HepG2 (cell line): ENCODE measurements around the gene WBP2NL. TPM values are rescaled to one million over a fixed set of nuclear protein-coding genes. Genes with fewer than 3 reads are reported as not detected.

ENCODE experiments used
- ATAC-seq: fragments of 200-7000 bp; cut with Tn5 transposase; 3 replicates; pipeline ENCODE4 v1.9.1; 2020; ENCODE audit warnings: mild to moderate bottlenecking, moderate library complexity
- BruUV-seq: library from RNA; stranded (reverse); fragments of 400-500 nt; replicated peaks from 2 replicates; lab custom pipeline; 2021; lab: Mats Ljungman, UMichigan
- CTCF ChIA-PET: fragments of 300-600 bp; formaldehyde crosslinking; extraction: SDS; loops from one replicate; lab custom pipeline; 2021; ENCODE audit warnings: low total read pairs, inconsistent platforms, low intra/inter-chr PET ratio; lab: Yijun Ruan, JAX
- POLR2A ChIA-PET: fragments of 350-600 bp; sonication (Branson Sonifier 250); formaldehyde crosslinking; loops from one replicate; lab custom pipeline; 2020; ENCODE audit warnings: antibody characterized with exemption, inconsistent platforms; lab: Yijun Ruan, JAX
- DNase-seq: peaks from one replicate; pipeline ENCODE4 v3.0.0-alpha.2; 2015; ENCODE audit warnings: low spot score
- FAIRE-seq: peaks from 3 replicates; lab custom pipeline; 2011; peaks lifted over from hg19 to GRCh38; lab: Jason Lieb, UNC
- H2AFZ ChIP-seq: one replicate; pipeline ENCODE4 v1.6.1; 2011; ENCODE audit warnings: low read length, inconsistent platforms
- H3K27ac ChIP-seq: fragments of 300-600 bp; 3 replicates; pipeline ENCODE4 v1.8.0; 2011; ENCODE audit warnings: mixed run types, mild to moderate bottlenecking, mixed read lengths, low read length, inconsistent platforms; ENCODE audit not compliant: insufficient read depth; ENCODE audit errors: extremely low read length
- H3K27me3 ChIP-seq, 2 experiments: fragments of 200-600 bp in 1 of 2; 2 replicates in 1 of 2; 3 replicates in 1 of 2; pipeline versions ENCODE4 v1.6.0 to v1.8.0; 2011; ENCODE audit warnings: low read length in 2 of 2, mild to moderate bottlenecking in 2 of 2, moderate library complexity in 2 of 2, inconsistent platforms in 1 of 2; ENCODE audit not compliant: insufficient read depth in 2 of 2, control insufficient read depth in 1 of 2
- H3K36me3 ChIP-seq, 2 experiments: fragments of 200-600 bp in 1 of 2; replicated peaks in 1 of 2; 2 replicates in 1 of 2; 3 replicates in 1 of 2; pipeline versions ENCODE4 v1.5.1 to v1.8.0; 2011; ENCODE audit warnings: low read length in 2 of 2, inconsistent platforms in 1 of 2; ENCODE audit not compliant: insufficient read depth in 2 of 2, control insufficient read depth in 1 of 2
- H3K4me1 ChIP-seq: 2 replicates; pipeline ENCODE4 v1.5.1; 2012; ENCODE audit warnings: low read length, inconsistent platforms; ENCODE audit not compliant: insufficient read depth
- H3K4me2 ChIP-seq: 2 replicates; pipeline ENCODE4 v1.6.0; 2011; ENCODE audit warnings: low read depth, low read length, inconsistent platforms
- H3K4me3 ChIP-seq, 3 experiments: fragments of 200-600 bp in 1 of 3; sonication (generic), shearing (Covaris generic) in 1 of 3; replicated peaks in 1 of 3; 2 replicates each; pipeline ENCODE4 v1.5.1; 2011 to 2016; ENCODE audit warnings: low read length in 3 of 3, inconsistent platforms in 2 of 3, low read depth in 2 of 3, mild to moderate bottlenecking in 2 of 3, control low read depth in 1 of 3, mixed read lengths in 1 of 3; ENCODE audit not compliant: insufficient read depth in 1 of 3
- H3K79me2 ChIP-seq: one replicate; pipeline ENCODE4 v1.6.1; 2011; ENCODE audit warnings: low read length, inconsistent platforms; ENCODE audit not compliant: insufficient read depth
- H3K9ac ChIP-seq: 2 replicates; pipeline ENCODE4 v1.6.0; 2011; ENCODE audit warnings: mild to moderate bottlenecking, low read depth, low read length, inconsistent platforms; ENCODE audit not compliant: insufficient read depth
- H3K9me3 ChIP-seq: 2 replicates; pipeline ENCODE4 v1.5.1; 2012; ENCODE audit warnings: mild to moderate bottlenecking, low read length
- H4K20me1 ChIP-seq: 2 replicates; pipeline ENCODE4 v1.6.0; 2011; ENCODE audit warnings: inconsistent platforms, mild to moderate bottlenecking, low read length, moderate library complexity; ENCODE audit not compliant: insufficient read depth
- HNRNPK ChIP-seq: fragments of 200-400 bp; formaldehyde crosslinking; IDR thresholded peaks from 2 replicates; pipeline ENCODE4 v1.6.1; 2018; ENCODE audit warnings: low read length, low read depth, moderate library complexity, mild to moderate bottlenecking; ENCODE audit not compliant: poor library complexity, severe bottlenecking
- HNRNPUL1 ChIP-seq: fragments of 200-400 bp; formaldehyde crosslinking; IDR thresholded peaks from 2 replicates; pipeline ENCODE4 v1.6.1; 2017; ENCODE audit warnings: low read depth, mild to moderate bottlenecking, low read length, moderate library complexity
- IRF2 ChIP-seq: IDR thresholded peaks from 2 replicates; pipeline ENCODE4 v1.6.1; 2018; ENCODE audit warnings: missing genetic modification reagents, missing compliant biosample characterization
- KAT8 ChIP-seq: IDR thresholded peaks from 2 replicates; pipeline ENCODE4 v1.6.1; 2016; ENCODE audit warnings: missing genetic modification reagents, missing compliant biosample characterization
- MYNN ChIP-seq: sonication (generic); formaldehyde crosslinking; IDR thresholded peaks from 2 replicates; pipeline ENCODE4 v1.4.0; 2020; ENCODE audit warnings: mild to moderate bottlenecking, low read depth, missing genetic modification reagents
- NFATC3 ChIP-seq: sonication (generic); formaldehyde crosslinking; IDR thresholded peaks from 2 replicates; pipeline ENCODE4 v1.5.1; 2020; ENCODE audit warnings: mild to moderate bottlenecking, missing genetic modification reagents
- PCBP1 ChIP-seq: fragments of 200-400 bp; formaldehyde crosslinking; IDR thresholded peaks from 2 replicates; pipeline ENCODE4 v1.6.1; 2017; ENCODE audit warnings: mild to moderate bottlenecking, low read depth, low read length, borderline replicate concordance
- RELA ChIP-seq: sonication (generic); formaldehyde crosslinking; IDR thresholded peaks from 2 replicates; pipeline ENCODE4 v1.4.0; 2020; ENCODE audit warnings: missing genetic modification reagents
- ZNF138 ChIP-seq: sonication (generic); formaldehyde crosslinking; IDR thresholded peaks from 2 replicates; pipeline ENCODE4 v1.5.0; 2020; ENCODE audit warnings: mild to moderate bottlenecking, low read depth, missing genetic modification reagents
- ZNF607 ChIP-seq: sonication (generic); formaldehyde crosslinking; IDR thresholded peaks from 2 replicates; pipeline ENCODE4 v1.5.1; 2020; ENCODE audit warnings: missing genetic modification reagents, mild to moderate bottlenecking, borderline replicate concordance
- ZNF781 ChIP-seq: sonication (generic); formaldehyde crosslinking; IDR thresholded peaks from 2 replicates; pipeline ENCODE4 v1.5.1; 2020; ENCODE audit warnings: borderline replicate concordance, mild to moderate bottlenecking, missing genetic modification reagents; ENCODE audit errors: not compliant biosample characterization
- WGBS: methylation state at CpG from one replicate; pipeline ENCODE4 v1.1.6; 2017; ENCODE audit warnings: low lambda C conversion rate; 5-methylcytosine and 5-hydroxymethylcytosine counted together
- in situ Hi-C: cut with HindIII; loops from 2 replicates; pipeline ENCODE4 v1.10.0; 2017; ENCODE audit warnings: low pct_unique_long_range_greater_than_20kb; ENCODE audit not compliant: extremely low pct_ligation_motif_present
- intact Hi-C: fragments of 100-400 bp; cut with micrococcal nuclease; formaldehyde crosslinking; loops from one replicate; pipeline ENCODE4 v1.10.0; 2022; ENCODE audit not compliant: unreplicated experiment
- polyA plus RNA-seq, 8 experiments: library from polyadenylated mRNA; depleted of rRNA in 3 of 8; stranded (reverse) in 7 of 8; unstranded in 1 of 8; fragments of >200 nt; fragmentation: Illumina TruSeq in 4 of 8; extraction: Trizol in 4 of 8; gene quantifications; 2 replicates each; pipeline versions ENCODE4 v1.2.1 to v1.2.3, GENCODE V29; 2011 to 2016; ENCODE audit warnings: low read depth in 4 of 8, missing spikeins in 1 of 8, mixed read lengths in 1 of 8; ENCODE audit not compliant: insufficient read depth in 1 of 8
- total RNA-seq, 5 experiments: library from RNA; depleted of rRNA; stranded (reverse); fragments of >200 nt; fragmentation: Illumina TruSeq; extraction: Trizol; gene quantifications; 2 replicates each; pipeline ENCODE4 v1.2.3, GENCODE V29; 2016; ENCODE audit warnings: low read depth in 1 of 5
- TF ChIP-seq, protein P1 (sequence below): IDR thresholded peaks from 2 replicates; pipeline ENCODE4 v1.6.1; 2016
- TF ChIP-seq, protein P2 (sequence below): sonication (generic); formaldehyde crosslinking; IDR thresholded peaks from 2 replicates; pipeline ENCODE4 v1.4.0; 2020; ENCODE audit warnings: mild to moderate bottlenecking, missing genetic modification reagents, borderline replicate concordance

Gene WBP2NL
- total and polyA plus RNA-seq, 2 of the 13 experiments (the other 11 are each of a cell fraction or from before 2014, with no cell fraction given), result not detected

DNA sequence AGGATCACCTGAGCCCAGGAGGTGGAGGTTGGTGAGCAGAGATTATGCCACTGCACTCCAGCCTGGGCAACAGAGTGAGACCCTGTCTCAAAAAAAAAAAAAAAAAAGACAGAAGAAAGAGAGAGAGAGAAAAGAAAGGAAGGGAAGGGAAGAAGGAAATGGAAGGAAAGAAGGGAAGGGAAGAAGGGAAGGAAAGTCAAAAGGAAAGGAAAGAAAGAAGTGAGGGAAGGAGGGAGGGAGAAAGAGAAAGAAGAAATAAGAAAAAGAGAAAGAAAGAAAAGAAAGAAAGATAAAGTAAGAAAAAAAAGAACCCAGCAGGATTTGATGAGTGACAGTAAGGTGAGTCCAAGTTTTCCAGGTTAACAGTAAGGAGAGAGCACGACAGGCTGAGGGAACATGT is 19.6 kb downstream of the WBP2NL start:
- no peaks in the 10 kb centered on the region for H3K4me1 ChIP-seq
- H3K4me2 ChIP-seq, result no peak overlapping the region
- H3K27ac ChIP-seq, result no peak overlapping the region
- 17% methylated on average over 1 of the region's 1 CpG for WGBS
- peaks cover 2 to 28% of the 10 kb centered on the region in 2 experiments; a peak in 2 of 5 replicates for H3K27me3 ChIP-seq
- FAIRE-seq (no peak), ATAC-seq (no peak), DNase-seq (no peak)
- BruUV-seq, result no TSS peak
- POLR2A ChIA-PET, result no interaction called here
- no peak overlapping the region for H3K4me3 ChIP-seq
- H3K36me3 ChIP-seq, result no peaks in the 10 kb centered on the region
- CTCF ChIA-PET, result no interaction called here
- TF ChIP-seq NFATC3 (CRISPR knock-in tag), result no peak
- TF ChIP-seq IRF2 (CRISPR knock-in tag), result no peak
- no peak for TF ChIP-seq HNRNPUL1
- no peak for TF ChIP-seq ZNF781 (CRISPR knock-in tag)
- TF ChIP-seq RELA (CRISPR knock-in tag), result no peak
- no peak for TF ChIP-seq KAT8 (CRISPR knock-in tag)
- no peak for TF ChIP-seq MYNN (CRISPR knock-in tag)
- TF ChIP-seq ZNF138 (CRISPR knock-in tag), result no peak
- no peak for TF ChIP-seq HNRNPK
- no peak for TF ChIP-seq PCBP1
- TF ChIP-seq, protein P1, sequence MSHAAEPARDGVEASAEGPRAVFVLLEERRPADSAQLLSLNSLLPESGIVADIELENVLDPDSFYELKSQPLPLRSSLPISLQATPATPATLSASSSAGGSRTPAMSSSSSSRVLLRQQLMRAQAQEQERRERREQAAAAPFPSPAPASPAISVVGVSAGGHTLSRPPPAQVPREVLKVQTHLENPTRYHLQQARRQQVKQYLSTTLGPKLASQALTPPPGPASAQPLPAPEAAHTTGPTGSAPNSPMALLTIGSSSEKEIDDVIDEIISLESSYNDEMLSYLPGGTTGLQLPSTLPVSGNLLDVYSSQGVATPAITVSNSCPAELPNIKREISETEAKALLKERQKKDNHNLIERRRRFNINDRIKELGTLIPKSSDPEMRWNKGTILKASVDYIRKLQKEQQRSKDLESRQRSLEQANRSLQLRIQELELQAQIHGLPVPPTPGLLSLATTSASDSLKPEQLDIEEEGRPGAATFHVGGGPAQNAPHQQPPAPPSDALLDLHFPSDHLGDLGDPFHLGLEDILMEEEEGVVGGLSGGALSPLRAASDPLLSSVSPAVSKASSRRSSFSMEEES (CRISPR knock-in tag), result no peak
- TF ChIP-seq ZNF607 (CRISPR knock-in tag), result no peak
- TF ChIP-seq, protein P2, sequence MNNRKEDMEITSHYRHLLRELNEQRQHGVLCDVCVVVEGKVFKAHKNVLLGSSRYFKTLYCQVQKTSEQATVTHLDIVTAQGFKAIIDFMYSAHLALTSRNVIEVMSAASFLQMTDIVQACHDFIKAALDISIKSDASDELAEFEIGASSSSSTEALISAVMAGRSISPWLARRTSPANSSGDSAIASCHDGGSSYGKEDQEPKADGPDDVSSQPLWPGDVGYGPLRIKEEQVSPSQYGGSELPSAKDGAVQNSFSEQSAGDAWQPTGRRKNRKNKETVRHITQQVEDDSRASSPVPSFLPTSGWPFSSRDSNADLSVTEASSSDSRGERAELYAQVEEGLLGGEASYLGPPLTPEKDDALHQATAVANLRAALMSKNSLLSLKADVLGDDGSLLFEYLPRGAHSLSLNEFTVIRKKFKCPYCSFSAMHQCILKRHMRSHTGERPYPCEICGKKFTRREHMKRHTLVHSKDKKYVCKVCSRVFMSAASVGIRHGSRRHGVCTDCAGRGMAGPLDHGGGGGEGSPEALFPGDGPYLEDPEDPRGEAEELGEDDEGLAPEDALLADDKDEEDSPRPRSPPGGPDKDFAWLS (CRISPR knock-in tag), result no peak
- H3K9me3 ChIP-seq, result no peaks in the 10 kb centered on the region
- H3K79me2 ChIP-seq, result no peaks in the 10 kb centered on the region
- no peaks in the 10 kb centered on the region for H4K20me1 ChIP-seq
- in situ Hi-C loops (no loop called here), intact Hi-C loops (no loop called here)
- no peak overlapping the region for H2AFZ ChIP-seq
- H3K9ac ChIP-seq, result no peak overlapping the region
